OCI-LY3 (cell line): ENCODE data around the gene CACNA2D1.

ENCODE experiments used
- H2AFZ ChIP-seq: fragments of 200-600, 300-600 bp; shearing (Covaris generic); 2 replicates; pipeline ENCODE4 v1.6.0; 2014; ENCODE audit warnings: antibody characterized with exemption, low read depth, low read length
- H3K27ac ChIP-seq: fragments of 200-600, 300-600 bp; sonication (generic); 2 replicates; pipeline ENCODE4 v1.5.1; 2014; ENCODE audit warnings: mild to moderate bottlenecking, low read length, moderate library complexity, mixed read lengths
- H3K27me3 ChIP-seq: fragments of 200-600, 300-600 bp; sonication (generic); 2 replicates; pipeline ENCODE4 v1.6.1; 2014; ENCODE audit warnings: low read depth, low read length, mixed read lengths
- H3K36me3 ChIP-seq: fragments of 200-600, 300-600 bp; sonication (generic); replicated peaks from 2 replicates; pipeline ENCODE3; 2014; ENCODE audit warnings: low read depth, low read length, mixed read lengths
- H3K4me1 ChIP-seq: fragments of 300-600, 200-600 bp; sonication (generic); 2 replicates; pipeline ENCODE4 v1.6.1; 2014; ENCODE audit warnings: low read length, mixed read lengths
- H3K4me2 ChIP-seq: fragments of 200-600, 300-600 bp; sonication (generic); 2 replicates; pipeline ENCODE4 v1.6.1; 2014; ENCODE audit warnings: low read length, mixed read lengths
- H3K4me3 ChIP-seq: fragments of 300-600, 200-600 bp; sonication (generic); 2 replicates; pipeline ENCODE4 v1.5.1; 2014; ENCODE audit warnings: antibody characterized with exemption, mild to moderate bottlenecking, low read length, moderate library complexity
- H3K79me2 ChIP-seq: fragments of 300-600, 200-600 bp; shearing (Covaris generic); 2 replicates; pipeline ENCODE4 v1.6.1; 2014; ENCODE audit warnings: mild to moderate bottlenecking, low read length, mixed read lengths
- H3K9ac ChIP-seq: fragments of 300-600, 200-600 bp; shearing (Covaris generic); 2 replicates; pipeline ENCODE4 v1.6.0; 2014; ENCODE audit warnings: mild to moderate bottlenecking, low read length, moderate library complexity
- H3K9me3 ChIP-seq: fragments of 200-600, 300-600 bp; shearing (Covaris generic); 2 replicates; pipeline ENCODE4 v1.6.1; 2014; ENCODE audit warnings: low read length, mixed read lengths; ENCODE audit not compliant: insufficient read depth
- H4K20me1 ChIP-seq: fragments of 200-600, 300-600 bp; sonication (generic); 2 replicates; pipeline ENCODE4 v1.6.1; 2016; ENCODE audit warnings: low read length, mixed read lengths; ENCODE audit not compliant: insufficient read depth
- CTCF ChIP-seq: fragments of 200-600, 300-600 bp; sonication (generic); IDR thresholded peaks from 2 replicates; pipeline ENCODE4 v1.5.1; 2014; ENCODE audit warnings: antibody characterized with exemption, low read length, low read depth
- EZH2phosphoT487 ChIP-seq: fragments of 200-600 bp; shearing (Covaris generic); IDR thresholded peaks from 2 replicates; pipeline ENCODE4 v1.6.1; 2018; ENCODE audit warnings: antibody characterized with exemption, mixed run types, low read depth

The CACNA2D1 gene

GRCh38 chr7:81944058-81944457 lies 499.5 kb downstream of the CACNA2D1 start:
- Histone ChIP-seq H3K36me3 (no peaks in the 10 kb centered on the region), H3K4me3 (no peak overlapping the region), H3K4me2 (no peak overlapping the region), H2AFZ (no peak overlapping the region), H3K9ac (no peak overlapping the region), H4K20me1 (no peaks in the 10 kb centered on the region), H3K27me3 (no peaks in the 10 kb centered on the region), H3K27ac (no peak overlapping the region), H3K9me3 (no peaks in the 10 kb centered on the region), H3K4me1 (no peaks in the 10 kb centered on the region), H3K79me2 (no peaks in the 10 kb centered on the region)
- TF ChIP-seq EZH2phosphoT487, result no peak
- TF ChIP-seq CTCF, result no peak

- Histone ChIP-seq H3K79me2 (no peaks in the 10 kb centered on the region), H3K4me1 (no peaks in the 10 kb centered on the region), H4K20me1 (no peaks in the 10 kb centered on the region), H3K36me3 (no peaks in the 10 kb centered on the region), H3K9me3 (no peaks in the 10 kb centered on the region), H3K9ac (no peak overlapping the region), H3K4me2 (no peak overlapping the region), H3K27me3 (no peaks in the 10 kb centered on the region), H3K4me3 (no peak overlapping the region), H2AFZ (no peak overlapping the region), H3K27ac (no peak overlapping the region)
- TF ChIP-seq EZH2phosphoT487 (no peak), CTCF (no peak)
These were observed 506.5 kb downstream of the CACNA2D1 start for GRCh38 chr7:81937091-81937490.

- no peak overlapping the region for H2AFZ ChIP-seq
- no peaks in the 10 kb centered on the region for H4K20me1 ChIP-seq
- no peak overlapping the region for H3K27ac ChIP-seq
- TF ChIP-seq CTCF (no peak), EZH2phosphoT487 (no peak)
- H3K36me3 ChIP-seq, result no peaks in the 10 kb centered on the region
- no peak overlapping the region for H3K4me3 ChIP-seq
- H3K79me2 ChIP-seq, result no peaks in the 10 kb centered on the region
- H3K9ac ChIP-seq, result no peak overlapping the region
- H3K4me1 ChIP-seq, result no peaks in the 10 kb centered on the region
- H3K4me2 ChIP-seq, result no peak overlapping the region
- H3K27me3 ChIP-seq, result no peaks in the 10 kb centered on the region
- no peaks in the 10 kb centered on the region for H3K9me3 ChIP-seq
These were observed 508.8 kb downstream of the CACNA2D1 start for GRCh38 chr7:81934596-81935301.

GRCh38 chr7:81932936-81933335 lies 510.6 kb downstream of the CACNA2D1 start:
- Histone ChIP-seq H3K27me3 (no peaks in the 10 kb centered on the region), H3K36me3 (no peaks in the 10 kb centered on the region), H3K9me3 (no peaks in the 10 kb centered on the region), H2AFZ (no peak overlapping the region), H3K9ac (no peak overlapping the region), H3K27ac (no peak overlapping the region), H3K79me2 (no peaks in the 10 kb centered on the region), H3K4me2 (no peak overlapping the region), H4K20me1 (no peaks in the 10 kb centered on the region), H3K4me1 (peaks cover 6% of the 10 kb centered on the region), H3K4me3 (no peak overlapping the region)
- TF ChIP-seq EZH2phosphoT487 (no peak), CTCF (no peak)
